ENCODE data around the gene ARTN.
A peak's percentile ranks its signal among the peaks of the same experiment; 100 is the strongest.

ARTN gene

DNA sequence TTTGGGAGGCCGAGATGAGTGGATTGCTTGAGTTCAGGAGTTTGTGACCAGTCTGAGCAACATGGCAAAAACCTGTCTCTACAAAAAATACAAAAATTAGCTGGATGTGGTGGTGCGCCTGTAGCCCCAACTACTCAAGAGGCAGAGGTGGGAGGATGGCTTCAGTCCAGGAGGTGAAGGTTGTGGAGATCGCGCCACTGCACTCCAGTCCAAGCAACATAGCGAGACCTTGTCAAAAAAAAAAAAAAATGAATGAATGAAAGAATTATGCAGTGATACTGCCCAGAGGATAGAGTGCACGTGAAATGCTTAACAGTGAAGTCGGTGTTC lies 35.8 kb downstream of the ARTN start:
- DNase-seq = no peak
- Histone ChIP-seq H3K4me3 (ENCODE audit: low read depth, low read length) (peak overlapping the region; percentile 52), H3K4me1 (no peaks in the 10 kb centered on the region), H3K27me3 (no peaks in the 10 kb centered on the region), H3K9me3 (no peaks in the 10 kb centered on the region), H3K36me3 (peaks cover 4% of the 10 kb centered on the region)
- TF ChIP-seq, protein P1, sequence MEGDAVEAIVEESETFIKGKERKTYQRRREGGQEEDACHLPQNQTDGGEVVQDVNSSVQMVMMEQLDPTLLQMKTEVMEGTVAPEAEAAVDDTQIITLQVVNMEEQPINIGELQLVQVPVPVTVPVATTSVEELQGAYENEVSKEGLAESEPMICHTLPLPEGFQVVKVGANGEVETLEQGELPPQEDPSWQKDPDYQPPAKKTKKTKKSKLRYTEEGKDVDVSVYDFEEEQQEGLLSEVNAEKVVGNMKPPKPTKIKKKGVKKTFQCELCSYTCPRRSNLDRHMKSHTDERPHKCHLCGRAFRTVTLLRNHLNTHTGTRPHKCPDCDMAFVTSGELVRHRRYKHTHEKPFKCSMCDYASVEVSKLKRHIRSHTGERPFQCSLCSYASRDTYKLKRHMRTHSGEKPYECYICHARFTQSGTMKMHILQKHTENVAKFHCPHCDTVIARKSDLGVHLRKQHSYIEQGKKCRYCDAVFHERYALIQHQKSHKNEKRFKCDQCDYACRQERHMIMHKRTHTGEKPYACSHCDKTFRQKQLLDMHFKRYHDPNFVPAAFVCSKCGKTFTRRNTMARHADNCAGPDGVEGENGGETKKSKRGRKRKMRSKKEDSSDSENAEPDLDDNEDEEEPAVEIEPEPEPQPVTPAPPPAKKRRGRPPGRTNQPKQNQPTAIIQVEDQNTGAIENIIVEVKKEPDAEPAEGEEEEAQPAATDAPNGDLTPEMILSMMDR (IDR thresholded peaks at IDR 0.05; ENCODE audit: low read depth, low read length) = no peak

DNA sequence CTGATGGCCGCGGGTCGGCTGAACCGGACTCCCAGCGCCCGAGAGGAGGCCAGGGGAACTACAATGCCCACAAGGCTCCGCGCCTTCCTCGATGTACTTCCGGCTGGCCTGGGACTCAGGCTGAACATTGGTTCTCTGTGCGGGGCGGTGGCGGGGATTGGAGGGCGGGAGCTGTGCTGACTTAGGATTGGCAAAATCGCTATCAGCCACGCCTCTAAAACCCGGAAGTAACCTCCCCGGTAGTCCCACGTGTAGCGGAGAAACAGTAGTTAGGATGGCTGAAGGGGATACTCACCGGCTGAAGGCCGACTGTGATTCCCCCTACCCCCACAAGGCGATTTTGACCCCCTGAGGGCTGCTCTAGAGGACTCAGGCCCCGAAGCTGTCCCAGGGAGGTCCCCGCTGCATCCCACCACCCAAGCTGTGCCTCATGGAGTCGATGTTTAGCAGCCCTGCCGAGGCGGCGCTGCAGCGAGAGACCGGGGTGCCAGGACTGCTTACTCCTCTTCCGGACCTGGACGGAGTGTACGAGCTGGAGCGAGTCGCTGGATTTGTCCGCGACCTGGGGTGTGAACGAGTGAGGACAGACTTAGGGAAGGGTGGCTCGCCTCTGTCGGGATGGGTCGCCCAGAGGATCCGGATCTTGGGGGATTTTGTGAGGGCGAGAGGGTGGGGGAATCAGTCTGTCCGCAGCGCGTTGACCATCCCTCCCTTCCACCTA lies 36.3 kb downstream of the ARTN start, which contains the start of gene DPH2:
Gene DPH2 (plus strand): TSS at position 265 of the 721 bp plus-strand sequence. CDS start 166 bp downstream, at position 431.
- TF ChIP-seq, protein P1 (IDR thresholded peaks at IDR 0.05; ENCODE audit: low read depth, low read length) = no peak
- no peaks in the 10 kb centered on the region for H3K27me3 ChIP-seq
- H3K4me3 ChIP-seq (ENCODE audit: low read depth, low read length) = peak within 1 kb of the TSS; percentile 88
- H3K36me3 ChIP-seq = peaks cover 4% of the 10 kb centered on the region
- DNase-seq = peak; percentile 94
- H3K9me3 ChIP-seq = no peaks in the 10 kb centered on the region
- no peaks in the 10 kb centered on the region for H3K4me1 ChIP-seq

DNA sequence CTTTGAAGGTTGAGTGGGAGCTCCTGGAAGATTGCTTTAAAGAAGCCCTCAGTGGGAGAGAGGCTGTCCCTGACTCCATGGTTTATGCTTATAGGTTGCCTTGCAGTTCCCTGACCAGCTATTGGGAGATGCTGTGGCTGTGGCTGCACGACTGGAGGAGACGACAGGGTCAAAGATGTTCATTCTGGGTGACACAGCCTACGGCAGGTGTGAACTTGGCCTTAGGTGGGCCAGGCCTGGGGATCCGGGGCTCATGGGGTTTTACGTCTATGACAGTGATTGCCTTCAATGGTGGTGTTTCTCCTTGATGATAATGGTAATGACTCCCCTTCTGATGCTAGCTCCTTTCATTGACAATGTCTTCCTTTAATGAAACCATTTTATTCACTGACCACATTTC lies 36.9 kb downstream of the ARTN start:
- no peaks in the 10 kb centered on the region for H3K27me3 ChIP-seq
- no peaks in the 10 kb centered on the region for H3K9me3 ChIP-seq
- TF ChIP-seq, protein P1 (IDR thresholded peaks at IDR 0.05; ENCODE audit: low read depth, low read length) = no peak
- H3K4me3 ChIP-seq (ENCODE audit: low read depth, low read length) = peak overlapping the region; percentile 88
- H3K4me1 ChIP-seq = no peaks in the 10 kb centered on the region
- H3K36me3 ChIP-seq = peaks cover 4% of the 10 kb centered on the region
- DNase-seq = no peak

DNA sequence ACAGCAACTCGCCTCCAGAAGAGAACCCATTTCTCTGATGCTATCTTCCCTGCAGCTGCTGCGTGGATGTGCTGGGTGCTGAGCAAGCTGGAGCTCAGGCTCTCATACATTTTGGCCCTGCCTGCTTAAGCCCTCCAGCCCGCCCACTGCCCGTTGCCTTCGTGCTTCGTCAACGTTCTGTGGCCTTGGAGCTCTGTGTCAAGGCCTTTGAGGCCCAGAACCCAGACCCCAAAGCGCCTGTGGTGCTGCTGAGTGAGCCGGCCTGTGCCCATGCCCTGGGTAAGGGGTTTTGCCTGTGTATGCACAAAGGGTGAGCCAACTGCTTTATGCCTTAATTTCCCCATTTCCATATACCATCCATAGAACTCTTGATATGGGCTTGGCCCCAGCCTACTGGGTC lies 37.3 kb downstream of the ARTN start:
- Histone ChIP-seq H3K36me3 (peaks cover 4% of the 10 kb centered on the region), H3K4me3 (ENCODE audit: low read depth, low read length) (peak overlapping the region; percentile 88), H3K27me3 (no peaks in the 10 kb centered on the region), H3K4me1 (no peaks in the 10 kb centered on the region), H3K9me3 (no peaks in the 10 kb centered on the region)
- TF ChIP-seq, protein P1 (IDR thresholded peaks at IDR 0.05; ENCODE audit: low read depth, low read length) = no peak
- no peak for DNase-seq

GRCh38 chr1:43971336-43971980 lies 37.9 kb downstream of the ARTN start:
- Histone ChIP-seq H3K4me1 (no peaks in the 10 kb centered on the region), H3K4me3 (ENCODE audit: low read depth, low read length) (no peak overlapping the region), H3K9me3 (no peaks in the 10 kb centered on the region), H3K36me3 (peaks cover 7% of the 10 kb centered on the region), H3K27me3 (no peaks in the 10 kb centered on the region)
- DNase-seq = no peak
- TF ChIP-seq, protein P1 (IDR thresholded peaks at IDR 0.05; ENCODE audit: low read depth, low read length) = no peak

- TF ChIP-seq, protein P1 (IDR thresholded peaks at IDR 0.05; ENCODE audit: low read depth, low read length) = no peak
- H3K9me3 ChIP-seq = no peaks in the 10 kb centered on the region
- no peak for DNase-seq
- H3K27me3 ChIP-seq = no peaks in the 10 kb centered on the region
- H3K4me3 ChIP-seq (ENCODE audit: low read depth, low read length) = peak overlapping the region; percentile 80
- H3K4me1 ChIP-seq = no peaks in the 10 kb centered on the region
- peaks cover 11% of the 10 kb centered on the region for H3K36me3 ChIP-seq
These were observed 40.4 kb downstream of the ARTN start for GRCh38 chr1:43973981-43974442.

Measured in BE2C (cell line).